Testis (tissue), 2 donors: Measurements from ENCODE around the gene ZNF488.
"Not testable (repeated sequence)": the region's sequence is repeated elsewhere in the genome, so short reads cannot be mapped to it uniquely, and the experiment has no call there.

Experiments used
- POLR2A ChIP-seq: fragments of 450-650 bp; IDR thresholded peaks from one replicate; pipeline ENCODE4 v1.6.1; 2017; ENCODE audit warnings: antibody characterized with exemption, mild to moderate bottlenecking, moderate library complexity
- TF ChIP-seq, protein P1 (sequence below), 3 experiments: fragments of 450-650 bp in 2 of 3; fragments of 200-600 bp in 1 of 3; sonication (generic) in 1 of 3; IDR thresholded peaks; one replicate each; pipeline ENCODE4 v1.5.1; 2016 to 2019; ENCODE audit warnings: antibody characterized with exemption in 3 of 3, mild to moderate bottlenecking in 2 of 3, moderate library complexity in 1 of 3

DNA sequence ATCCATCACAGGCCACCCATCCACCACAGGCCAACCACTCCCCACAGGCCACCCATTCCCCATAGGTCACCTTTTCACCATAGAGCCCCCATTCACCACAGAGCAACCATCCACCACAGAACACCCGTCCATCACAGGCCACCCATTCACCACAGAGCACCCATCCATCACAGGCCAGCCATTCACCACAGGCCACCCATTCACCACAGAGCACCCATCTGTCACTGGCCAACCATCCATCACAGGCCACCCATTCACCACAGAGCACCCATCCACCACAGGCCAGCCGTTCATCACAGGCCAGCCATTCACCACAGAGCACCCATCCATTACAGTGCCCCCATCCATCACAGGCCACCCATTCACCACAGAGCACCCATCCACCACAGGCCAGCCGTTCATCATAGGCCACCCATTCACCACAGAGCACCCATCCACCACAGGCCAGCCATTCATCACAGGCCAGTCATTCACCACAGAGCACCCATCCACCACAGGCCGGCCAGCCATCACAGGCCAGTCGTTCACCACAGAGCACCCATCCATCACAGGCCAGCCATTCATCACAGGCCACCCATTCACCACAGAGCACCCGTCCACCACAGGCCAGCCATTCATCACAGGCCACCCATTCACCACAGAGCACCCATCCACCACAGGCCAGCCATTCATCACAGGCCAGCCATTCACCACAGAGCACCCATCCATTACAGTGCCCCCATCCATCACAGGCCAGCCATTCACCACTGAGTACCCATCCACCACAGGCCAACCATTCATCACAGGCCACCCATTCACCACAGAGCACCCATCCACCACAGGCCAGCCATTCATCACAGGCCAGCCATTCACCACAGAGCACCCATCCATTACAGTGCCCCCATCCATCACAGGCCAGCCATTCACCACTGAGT, 32.5 kb upstream of the ZNF488 start:
- TF ChIP-seq, protein P1, sequence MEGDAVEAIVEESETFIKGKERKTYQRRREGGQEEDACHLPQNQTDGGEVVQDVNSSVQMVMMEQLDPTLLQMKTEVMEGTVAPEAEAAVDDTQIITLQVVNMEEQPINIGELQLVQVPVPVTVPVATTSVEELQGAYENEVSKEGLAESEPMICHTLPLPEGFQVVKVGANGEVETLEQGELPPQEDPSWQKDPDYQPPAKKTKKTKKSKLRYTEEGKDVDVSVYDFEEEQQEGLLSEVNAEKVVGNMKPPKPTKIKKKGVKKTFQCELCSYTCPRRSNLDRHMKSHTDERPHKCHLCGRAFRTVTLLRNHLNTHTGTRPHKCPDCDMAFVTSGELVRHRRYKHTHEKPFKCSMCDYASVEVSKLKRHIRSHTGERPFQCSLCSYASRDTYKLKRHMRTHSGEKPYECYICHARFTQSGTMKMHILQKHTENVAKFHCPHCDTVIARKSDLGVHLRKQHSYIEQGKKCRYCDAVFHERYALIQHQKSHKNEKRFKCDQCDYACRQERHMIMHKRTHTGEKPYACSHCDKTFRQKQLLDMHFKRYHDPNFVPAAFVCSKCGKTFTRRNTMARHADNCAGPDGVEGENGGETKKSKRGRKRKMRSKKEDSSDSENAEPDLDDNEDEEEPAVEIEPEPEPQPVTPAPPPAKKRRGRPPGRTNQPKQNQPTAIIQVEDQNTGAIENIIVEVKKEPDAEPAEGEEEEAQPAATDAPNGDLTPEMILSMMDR (IDR thresholded peaks at IDR 0.05) = not testable (repeated sequence)
- not testable (repeated sequence) for TF ChIP-seq POLR2A
